HEK293 (cell line): Measurements from ENCODE around the gene SSB.
A peak's percentile ranks its signal among the peaks of the same experiment; 100 is the strongest.

Experiments
- CTCF ChIA-PET: fragments of 350-600 bp; formaldehyde crosslinking; extraction: SDS; loops from one replicate; lab custom pipeline; 2021; ENCODE audit warnings: antibody characterized with exemption; lab: Yijun Ruan, JAX
- POLR2A ChIA-PET: fragments of 300-600 bp; formaldehyde crosslinking; extraction: SDS; loops from one replicate; lab custom pipeline; 2020; ENCODE audit warnings: antibody characterized with exemption, inconsistent platforms; lab: Yijun Ruan, JAX
- H3K27ac ChIP-seq: fragments of 200-500 bp; sonication (Bioruptor generic); 2 replicates; pipeline ENCODE4 v1.5.1; 2014; ENCODE audit warnings: low read depth, low read length, control low read depth, inconsistent platforms; ENCODE audit errors: extremely low read depth
- H3K36me3 ChIP-seq, 2 experiments: fragments of 200-500 bp in 1 of 2; sonication (Bioruptor generic) in 1 of 2; 1 replicate in 1 of 2; 2 replicates in 1 of 2; pipeline ENCODE4 v1.5.1; 2014 to 2017; ENCODE audit warnings: inconsistent platforms in 2 of 2, low read length in 2 of 2; ENCODE audit not compliant: control insufficient read depth in 2 of 2, insufficient read depth in 1 of 2
- H3K4me1 ChIP-seq: fragments of 200-500 bp; sonication (Bioruptor generic); 2 replicates; pipeline ENCODE4 v1.5.1; 2014; ENCODE audit warnings: mild to moderate bottlenecking, low read length, inconsistent platforms; ENCODE audit not compliant: control insufficient read depth, insufficient read depth
- H3K4me3 ChIP-seq: 2 replicates; pipeline ENCODE4 v1.5.1; 2011; ENCODE audit warnings: low read depth, mild to moderate bottlenecking, control low read depth, low read length, moderate library complexity
- H3K9me3 ChIP-seq: fragments of 200-500 bp; sonication (Bioruptor generic); 2 replicates; pipeline ENCODE4 v1.5.1; 2014; ENCODE audit warnings: low read depth, low read length, inconsistent platforms; ENCODE audit not compliant: control insufficient read depth, insufficient read depth
- GLI4 ChIP-seq: fragments of 450-650 bp; formaldehyde crosslinking; IDR thresholded peaks from 2 replicates; pipeline ENCODE4 v1.5.1; 2016; ENCODE audit warnings: missing biosample characterization, missing genetic modification characterization
- KLF8 ChIP-seq: fragments of 450-650 bp; formaldehyde crosslinking; IDR thresholded peaks from 2 replicates; pipeline ENCODE4 v1.5.1; 2016; ENCODE audit warnings: missing biosample characterization, missing genetic modification characterization
- MEIS1 ChIP-seq: sonication (generic); formaldehyde crosslinking; IDR thresholded peaks from 2 replicates; pipeline ENCODE4 v1.8.1; 2022; ENCODE audit warnings: missing genetic modification reagents, mild to moderate bottlenecking, borderline replicate concordance
- PRDM10 ChIP-seq: fragments of 450-650 bp; formaldehyde crosslinking; IDR thresholded peaks from 2 replicates; pipeline ENCODE4 v1.5.1; 2016; ENCODE audit warnings: missing biosample characterization, missing genetic modification characterization
- ZBTB1 ChIP-seq: fragments of 450-650 bp; formaldehyde crosslinking; IDR thresholded peaks from 2 replicates; pipeline ENCODE4 v1.5.1; 2016; ENCODE audit warnings: missing biosample characterization, missing genetic modification characterization
- ZFP3 ChIP-seq: fragments of 450-650 bp; formaldehyde crosslinking; IDR thresholded peaks from 2 replicates; pipeline ENCODE4 v1.5.1; 2016; ENCODE audit warnings: low read depth, missing biosample characterization, missing genetic modification characterization
- ZNF112 ChIP-seq: fragments of 450-650 bp; formaldehyde crosslinking; IDR thresholded peaks from 2 replicates; pipeline ENCODE4 v1.5.0; 2017; ENCODE audit warnings: missing biosample characterization, missing genetic modification characterization
- ZNF148 ChIP-seq: fragments of 450-650 bp; formaldehyde crosslinking; IDR thresholded peaks from 2 replicates; pipeline ENCODE4 v1.5.0; 2017; ENCODE audit warnings: missing biosample characterization, missing genetic modification characterization, borderline replicate concordance
- ZNF2 ChIP-seq: fragments of 450-650 bp; formaldehyde crosslinking; IDR thresholded peaks from 2 replicates; pipeline ENCODE4 v1.5.1; 2016; ENCODE audit warnings: missing biosample characterization, missing genetic modification characterization
- ZNF324 ChIP-seq: fragments of 450-650 bp; formaldehyde crosslinking; IDR thresholded peaks from 2 replicates; pipeline ENCODE4 v1.5.1; 2016; ENCODE audit warnings: missing biosample characterization, missing genetic modification characterization
- ZNF350 ChIP-seq: fragments of 450-650 bp; formaldehyde crosslinking; IDR thresholded peaks from 2 replicates; pipeline ENCODE4 v1.5.0; 2017; ENCODE audit warnings: missing biosample characterization, mild to moderate bottlenecking, missing genetic modification characterization
- ZNF404 ChIP-seq: fragments of 450-650 bp; formaldehyde crosslinking; IDR thresholded peaks from 2 replicates; pipeline ENCODE4 v1.5.1; 2017; ENCODE audit warnings: missing biosample characterization, missing genetic modification characterization
- ZNF423 ChIP-seq: fragments of 450-650 bp; formaldehyde crosslinking; IDR thresholded peaks from 2 replicates; pipeline ENCODE4 v1.5.1; 2016; ENCODE audit warnings: missing biosample characterization, missing genetic modification characterization
- ZNF544 ChIP-seq: fragments of 450-650 bp; formaldehyde crosslinking; IDR thresholded peaks from 2 replicates; pipeline ENCODE4 v1.5.0; 2017; ENCODE audit warnings: missing biosample characterization, missing genetic modification characterization
- ZNF580 ChIP-seq: fragments of 450-650 bp; formaldehyde crosslinking; IDR thresholded peaks from 2 replicates; pipeline ENCODE4 v1.5.1; 2016; ENCODE audit warnings: missing biosample characterization, missing genetic modification characterization
- ZNF623 ChIP-seq: fragments of 450-650 bp; formaldehyde crosslinking; IDR thresholded peaks from 2 replicates; pipeline ENCODE4 v1.5.1; 2016; ENCODE audit warnings: missing biosample characterization, missing genetic modification characterization
- ZNF776 ChIP-seq: fragments of 450-650 bp; formaldehyde crosslinking; IDR thresholded peaks from 2 replicates; pipeline ENCODE4 v1.5.0; 2017; ENCODE audit warnings: missing biosample characterization, missing genetic modification characterization, borderline replicate concordance
- ZNF777 ChIP-seq: fragments of 450-650 bp; formaldehyde crosslinking; IDR thresholded peaks from 2 replicates; pipeline ENCODE4 v1.5.1; 2017; ENCODE audit warnings: missing biosample characterization, missing genetic modification characterization, borderline replicate concordance

The SSB gene

GRCh38 chr2:169771612-169772011 is 27.1 kb upstream of the SSB start:
- no peak overlapping the region for H3K4me3 ChIP-seq
- CTCF ChIA-PET, result interaction anchor here (1.0 kb wide), 1 partner anchor 244 kb away, joined by 3 read pairs; no protein-coding TSS in a partner anchor
- no peaks in the 10 kb centered on the region for H3K36me3 ChIP-seq
- no peaks in the 10 kb centered on the region for H3K9me3 ChIP-seq
- peaks cover 3% of the 10 kb centered on the region; the same call in 1 of the 2 replicates for H3K4me1 ChIP-seq
- no peak overlapping the region for H3K27ac ChIP-seq
- TF ChIP-seq ZNF776 (tag by site-specific recombination) (no peak), ZNF777 (tag by site-specific recombination) (no peak), ZFP3 (tag by site-specific recombination) (no peak), GLI4 (tag by site-specific recombination) (no peak), ZNF324 (tag by site-specific recombination) (no peak), MEIS1 (CRISPR knock-in tag) (no peak), ZNF404 (tag by site-specific recombination) (no peak), ZNF350 (tag by site-specific recombination) (no peak), ZNF544 (no peak), ZNF148 (tag by site-specific recombination) (no peak), ZNF580 (no peak), ZNF423 (no peak), ZNF2 (tag by site-specific recombination) (no peak), ZBTB1 (tag by site-specific recombination) (no peak)
- TF ChIP-seq, all 188 proteins: peak for 0
- POLR2A ChIA-PET, result no interaction called here

- ChIA-PET POLR2A (no interaction called here), CTCF (interaction anchor here (0.6 kb wide), 1 partner anchor 16 kb away, joined by 3 read pairs; no protein-coding TSS in a partner anchor)
- Histone ChIP-seq H3K9me3 (no peaks in the 10 kb centered on the region), H3K36me3 (no peaks in the 10 kb centered on the region), H3K4me1 (peaks cover 6% of the 10 kb centered on the region; the same call in 1 of the 2 replicates), H3K27ac (no peak overlapping the region), H3K4me3 (no peak overlapping the region)
- TF ChIP-seq KLF8, result no peak
- no peak for TF ChIP-seq ZNF112 (tag by site-specific recombination)
Observed at GRCh38 chr2:169772651-169773050, 26.0 kb upstream of the SSB start.

GRCh38 chr2:169775354-169775753 is 23.3 kb upstream of the SSB start:
- POLR2A ChIA-PET, result interaction anchor here (1.4 kb wide), 1 partner anchor 23 kb away, joined by 3 read pairs; the partner anchor contains the start of gene SSB
- H3K36me3 ChIP-seq, result no peaks in the 10 kb centered on the region
- H3K27ac ChIP-seq, result no peak overlapping the region
- CTCF ChIA-PET, result no interaction called here
- H3K4me3 ChIP-seq, result no peak overlapping the region
- no peaks in the 10 kb centered on the region for H3K9me3 ChIP-seq
- H3K4me1 ChIP-seq, result peaks cover 6% of the 10 kb centered on the region; the same call in 1 of the 2 replicates
- TF ChIP-seq PRDM10 (tag by site-specific recombination) (no peak), ZNF623 (tag by site-specific recombination) (peak; percentile 69)
